Neural crest cell (in vitro differentiated cells): ENCODE results near the gene TCN1. TPM values are rescaled to one million over a fixed set of nuclear protein-coding genes. Genes with fewer than 3 reads are reported as not detected.

Experiments used
- DNase-seq: peaks from one replicate; pipeline ENCODE4 v3.0.0; 2021; ENCODE audit warnings: low read depth, mixed read lengths, low spot score
- H3K27ac Mint-ChIP-seq: one replicate; pipeline ENCODE4 v1.8.0; 2021; ENCODE audit warnings: mild to moderate bottlenecking, mixed read lengths; ENCODE audit not compliant: unreplicated experiment
- H3K27me3 Mint-ChIP-seq: 2 replicates; pipeline ENCODE4 v1.8.0; 2021; ENCODE audit warnings: low read depth, mild to moderate bottlenecking, mixed read lengths
- H3K36me3 Mint-ChIP-seq: 2 replicates; pipeline ENCODE4 v1.8.0; 2021; ENCODE audit warnings: low read depth, mild to moderate bottlenecking, mixed read lengths
- H3K4me1 Mint-ChIP-seq: 2 replicates; pipeline ENCODE4 v1.8.0; 2021; ENCODE audit warnings: mixed read lengths
- H3K4me3 Mint-ChIP-seq: one replicate; pipeline ENCODE4 v1.8.0; 2021; ENCODE audit warnings: mild to moderate bottlenecking, mixed read lengths
- H3K9me3 Mint-ChIP-seq: 2 replicates; pipeline ENCODE4 v1.8.0; 2021; ENCODE audit warnings: mixed read lengths
- CTCF ChIP-seq: fragments of 200-600 bp; sonication (generic); conservative IDR thresholded peaks from 2 replicates; pipeline ENCODE4 v1.5.0; 2021; ENCODE audit warnings: antibody characterized with exemption, mild to moderate bottlenecking
- total RNA-seq: library from RNA; stranded (reverse); gene quantifications from 2 replicates; pipeline ENCODE4 v1.2.1, GENCODE V29; 2021

Gene TCN1
- total RNA-seq, 1 donor from 2014 or later: not detected

GRCh38 chr11:59813364-59813763 is 52.9 kb downstream of the TCN1 start:
- Mint-ChIP-seq H3K4me3 (peak overlapping the region; percentile 50), H3K9me3 (peaks cover 5% of the 10 kb centered on the region), H3K27me3 (peaks cover 44% of the 10 kb centered on the region), H3K36me3 (peaks cover 5% of the 10 kb centered on the region), H3K27ac (no peak overlapping the region), H3K4me1 (peaks cover 16% of the 10 kb centered on the region)
- DNase-seq: no peak
- TF ChIP-seq CTCF: no peak

DNA sequence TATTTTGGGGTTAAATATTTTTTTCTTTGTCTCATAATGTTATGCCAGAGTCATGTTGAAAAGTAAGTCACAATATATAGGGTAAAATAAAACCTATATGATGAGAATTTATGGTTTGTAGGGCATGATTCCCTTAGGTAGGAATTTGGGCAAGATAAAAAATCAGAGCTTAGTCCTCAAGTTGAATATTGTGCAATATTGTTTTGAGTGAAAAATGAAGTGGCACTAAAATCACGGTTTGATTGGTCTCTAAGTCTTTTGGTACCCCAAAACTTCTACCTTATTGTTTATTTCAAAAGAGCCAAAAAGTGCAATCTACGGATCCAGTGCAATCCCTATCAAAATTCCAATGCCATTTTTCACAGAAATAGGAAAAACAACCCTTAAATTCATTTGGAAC is 54.1 kb downstream of the TCN1 start:
- Mint-ChIP-seq H3K27ac (no peak overlapping the region), H3K27me3 (peaks cover 39% of the 10 kb centered on the region), H3K4me3 (peak overlapping the region; percentile 70), H3K9me3 (peaks cover 5% of the 10 kb centered on the region), H3K4me1 (peaks cover 16% of the 10 kb centered on the region), H3K36me3 (peaks cover 5% of the 10 kb centered on the region)
- no peak for DNase-seq
- no peak for TF ChIP-seq CTCF

DNA sequence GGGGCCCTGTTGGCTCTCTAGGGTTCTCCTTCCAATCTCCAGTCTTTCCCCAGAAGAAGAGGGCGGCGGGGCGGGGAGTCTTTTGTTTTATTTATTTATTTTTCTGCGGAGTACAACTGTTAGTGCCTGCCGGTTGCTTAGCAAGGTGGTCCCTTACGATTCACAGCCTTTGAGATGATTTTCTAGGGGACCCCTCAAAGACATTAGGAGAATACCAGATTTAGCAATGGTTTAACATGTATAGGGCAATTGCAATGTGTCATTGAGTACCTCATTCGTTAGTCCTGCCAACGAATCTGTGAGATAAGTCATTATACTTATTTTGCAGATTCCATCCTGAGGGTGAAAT is 55.4 kb downstream of the TCN1 start:
- H3K27ac Mint-ChIP-seq: no peak overlapping the region

GRCh38 chr11:59810189-59810910 is 55.9 kb downstream of the TCN1 start, which contains the start of gene MRPL16:
Gene MRPL16, minus strand, starts transcription at chr11:59810778. Its CDS starts 120 bp downstream, at chr11:59810658.
- Mint-ChIP-seq H3K4me3 (peak within 1 kb of the TSS; percentile 96), H3K36me3 (peaks cover 8% of the 10 kb centered on the region)

More for the DNA sequence above, 55.4 kb downstream of the TCN1 start:
- H3K4me3 Mint-ChIP-seq: peak overlapping the region; percentile 96
- peaks cover 16% of the 10 kb centered on the region for H3K4me1 Mint-ChIP-seq
- TF ChIP-seq CTCF: no peak
- H3K27me3 Mint-ChIP-seq: peaks cover 29% of the 10 kb centered on the region
- DNase-seq: no peak
- H3K36me3 Mint-ChIP-seq: peaks cover 8% of the 10 kb centered on the region
- H3K9me3 Mint-ChIP-seq: peaks cover 5% of the 10 kb centered on the region

DNA sequence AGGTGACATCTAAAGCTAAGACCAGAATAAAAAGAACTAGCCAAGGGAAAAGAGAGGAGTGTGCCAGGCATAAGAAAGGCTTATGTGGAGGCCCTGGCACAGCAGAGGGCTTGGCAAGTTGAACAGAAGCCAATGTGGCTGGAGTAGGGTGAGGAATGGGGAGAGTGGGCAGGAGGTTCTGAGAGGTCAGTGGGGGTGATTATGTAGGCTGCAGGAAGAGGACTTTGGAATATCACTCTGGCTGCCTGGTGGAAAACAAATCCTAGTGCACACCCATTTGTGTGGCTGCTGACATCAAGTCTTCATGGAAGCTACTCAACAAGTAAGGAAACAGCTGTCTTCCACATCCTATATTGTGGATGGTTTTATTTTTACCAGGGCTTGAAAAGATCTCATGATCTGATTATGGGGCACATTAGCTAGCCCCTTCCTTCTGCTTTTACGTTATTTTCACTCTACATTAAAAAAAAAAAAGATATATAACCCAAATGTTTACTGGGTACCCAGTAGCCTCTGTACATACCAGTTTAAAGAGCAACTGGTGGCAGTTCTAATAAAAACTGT is 59.2 kb downstream of the TCN1 start:
- Mint-ChIP-seq H3K9me3 (peaks cover 5% of the 10 kb centered on the region), H3K27ac (no peak overlapping the region), H3K4me3 (peak overlapping the region; percentile 23), H3K27me3 (peaks cover 9% of the 10 kb centered on the region), H3K4me1 (peaks cover 16% of the 10 kb centered on the region), H3K36me3 (peaks cover 8% of the 10 kb centered on the region)
- no peak for TF ChIP-seq CTCF
- DNase-seq: no peak

More at GRCh38 chr11:59810189-59810910, 55.9 kb downstream of the TCN1 start, which contains the start of gene MRPL16:
- TF ChIP-seq CTCF: peak; percentile 55
- Mint-ChIP-seq H3K4me1 (peaks cover 16% of the 10 kb centered on the region), H3K27me3 (peaks cover 29% of the 10 kb centered on the region), H3K27ac (peak within 1 kb of the TSS; percentile 71), H3K9me3 (peaks cover 5% of the 10 kb centered on the region)
- DNase-seq: peak; percentile 80
